Amniotic stem cell (primary cell): ENCODE results near the gene ABHD8.

Experiments used
- DNase-seq: peaks from one replicate; lab custom pipeline; 2025; lab: John Stamatoyannopoulos, UW

Gene ABHD8

GRCh38 chr19:17303167-17303939 is at the start of gene ABHD8:
ABHD8 (minus strand) TSS chr19:17303425; CDS start chr19:17301616, 1,809 bp downstream.
- peak; percentile 85 for DNase-seq

- DNase-seq: no peak
Observed at GRCh38 chr19:17352608-17353280, 49.5 kb upstream of the ABHD8 start.

- no peak for DNase-seq
Observed at GRCh38 chr19:17351815-17352435, 48.7 kb upstream of the ABHD8 start.

- no peak for DNase-seq
Observed at GRCh38 chr19:17348700-17349099, 45.5 kb upstream of the ABHD8 start.

GRCh38 chr19:17347877-17348276 is 44.7 kb upstream of the ABHD8 start:
- no peak for DNase-seq

GRCh38 chr19:17347361-17347760 is 44.1 kb upstream of the ABHD8 start:
- no peak for DNase-seq

GRCh38 chr19:17346109-17346671 is 43.0 kb upstream of the ABHD8 start:
- no peak for DNase-seq

GRCh38 chr19:17341845-17342244 is 38.6 kb upstream of the ABHD8 start:
- no peak for DNase-seq

- DNase-seq: no peak
Observed at GRCh38 chr19:17341386-17341785, 38.2 kb upstream of the ABHD8 start.

- DNase-seq: no peak
Observed at GRCh38 chr19:17340871-17341357, 37.7 kb upstream of the ABHD8 start.

GRCh38 chr19:17340302-17340870 is 37.2 kb upstream of the ABHD8 start:
- no peak for DNase-seq

GRCh38 chr19:17339088-17339741 is 36.0 kb upstream of the ABHD8 start:
- DNase-seq: no peak

GRCh38 chr19:17338433-17339078 is 35.3 kb upstream of the ABHD8 start:
- no peak for DNase-seq

GRCh38 chr19:17337675-17338432 is 34.6 kb upstream of the ABHD8 start:
- DNase-seq: no peak

GRCh38 chr19:17336872-17337674 is 33.8 kb upstream of the ABHD8 start, which contains the start of gene GTPBP3:
GTPBP3 (plus strand) TSS chr19:17337553; CDS start chr19:17337612, 59 bp downstream.
- peak; percentile 95 for DNase-seq

- no peak for DNase-seq
Observed at GRCh38 chr19:17335575-17335974, 32.4 kb upstream of the ABHD8 start.

GRCh38 chr19:17334414-17335409 is 31.5 kb upstream of the ABHD8 start, which contains the start of gene ANO8:
ANO8 (minus strand) TSS chr19:17334855; CDS start chr19:17334670, 185 bp downstream.
- DNase-seq: peak; percentile 88
